ENCODE data around the gene BAZ2B.

BAZ2B gene

DNA sequence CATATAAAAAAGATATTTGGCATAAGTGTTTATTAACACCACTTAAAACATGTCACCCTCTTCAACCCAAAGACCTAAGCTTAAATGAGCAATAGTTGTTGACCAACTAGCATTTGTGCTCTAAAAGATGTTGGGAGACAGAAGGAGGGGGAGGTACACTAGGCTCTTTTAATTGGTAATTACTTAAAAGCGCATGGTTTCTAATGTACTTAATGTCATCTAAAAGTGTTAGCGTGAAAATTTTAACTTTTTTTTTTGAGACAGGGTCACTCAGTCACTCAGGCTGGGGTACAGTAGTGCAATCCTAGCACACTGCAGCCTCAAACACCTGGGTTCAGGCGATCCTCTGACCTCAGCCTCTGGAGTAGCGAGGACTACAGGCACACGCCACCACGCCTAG is 335.3 kb downstream of the BAZ2B start:
- TF ChIP-seq, protein P1, sequence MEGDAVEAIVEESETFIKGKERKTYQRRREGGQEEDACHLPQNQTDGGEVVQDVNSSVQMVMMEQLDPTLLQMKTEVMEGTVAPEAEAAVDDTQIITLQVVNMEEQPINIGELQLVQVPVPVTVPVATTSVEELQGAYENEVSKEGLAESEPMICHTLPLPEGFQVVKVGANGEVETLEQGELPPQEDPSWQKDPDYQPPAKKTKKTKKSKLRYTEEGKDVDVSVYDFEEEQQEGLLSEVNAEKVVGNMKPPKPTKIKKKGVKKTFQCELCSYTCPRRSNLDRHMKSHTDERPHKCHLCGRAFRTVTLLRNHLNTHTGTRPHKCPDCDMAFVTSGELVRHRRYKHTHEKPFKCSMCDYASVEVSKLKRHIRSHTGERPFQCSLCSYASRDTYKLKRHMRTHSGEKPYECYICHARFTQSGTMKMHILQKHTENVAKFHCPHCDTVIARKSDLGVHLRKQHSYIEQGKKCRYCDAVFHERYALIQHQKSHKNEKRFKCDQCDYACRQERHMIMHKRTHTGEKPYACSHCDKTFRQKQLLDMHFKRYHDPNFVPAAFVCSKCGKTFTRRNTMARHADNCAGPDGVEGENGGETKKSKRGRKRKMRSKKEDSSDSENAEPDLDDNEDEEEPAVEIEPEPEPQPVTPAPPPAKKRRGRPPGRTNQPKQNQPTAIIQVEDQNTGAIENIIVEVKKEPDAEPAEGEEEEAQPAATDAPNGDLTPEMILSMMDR (IDR thresholded peaks at IDR 0.05; ENCODE audit: control insufficient read depth, insufficient read depth, low read depth, low read length, missing control alignments): no peak
- DNase-seq (ENCODE audit: low read depth): no peak
- no peak overlapping the region for H3K4me3 ChIP-seq (ENCODE audit: control insufficient read depth, low read depth, low read length)

DNA sequence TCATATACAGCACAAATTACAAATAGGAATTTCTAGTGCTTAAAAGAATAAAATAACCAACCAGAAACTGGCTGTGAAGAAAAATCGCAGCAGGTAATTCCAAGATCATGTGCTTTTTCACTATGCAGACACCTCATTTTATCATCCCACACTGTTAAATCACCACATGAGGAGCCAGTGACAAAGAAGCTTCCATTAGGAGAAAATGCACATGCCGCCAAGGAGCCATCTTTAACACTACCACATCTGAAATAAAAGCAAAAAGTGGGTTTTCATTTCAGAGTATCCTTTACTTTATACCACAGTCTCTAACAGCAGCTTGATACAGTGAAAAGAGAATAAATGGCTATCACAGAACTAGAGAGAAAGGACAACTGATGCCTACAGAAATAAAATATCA is 336.6 kb downstream of the BAZ2B start:
- no peak for DNase-seq (ENCODE audit: low read depth)
- no peak overlapping the region for H3K4me3 ChIP-seq (ENCODE audit: control insufficient read depth, low read depth, low read length)
- TF ChIP-seq, protein P1 (IDR thresholded peaks at IDR 0.05; ENCODE audit: control insufficient read depth, insufficient read depth, low read depth, low read length, missing control alignments): no peak

DNA sequence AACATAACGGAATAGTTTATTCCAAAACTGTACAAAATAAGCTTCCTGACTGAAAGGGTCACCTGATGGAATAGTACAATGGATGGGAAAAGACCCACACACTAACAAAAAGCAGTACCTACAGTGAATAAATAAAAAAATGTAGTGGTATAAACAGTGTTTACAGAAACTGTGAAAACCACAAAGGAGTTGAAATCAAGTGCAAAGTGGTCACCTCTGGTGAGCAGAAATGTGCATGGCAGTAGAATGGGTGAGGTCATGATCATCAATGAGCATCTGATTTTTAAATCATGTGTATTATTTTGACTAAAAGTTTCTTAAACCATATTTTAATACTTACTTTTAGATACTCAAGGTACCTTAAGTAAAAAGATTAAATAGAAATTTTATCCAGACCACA is 341.2 kb downstream of the BAZ2B start:
- no peak for DNase-seq (ENCODE audit: low read depth)
- H3K4me3 ChIP-seq (ENCODE audit: control insufficient read depth, low read depth, low read length): no peak overlapping the region
- TF ChIP-seq, protein P1 (IDR thresholded peaks at IDR 0.05; ENCODE audit: control insufficient read depth, insufficient read depth, low read depth, low read length, missing control alignments): no peak

DNA sequence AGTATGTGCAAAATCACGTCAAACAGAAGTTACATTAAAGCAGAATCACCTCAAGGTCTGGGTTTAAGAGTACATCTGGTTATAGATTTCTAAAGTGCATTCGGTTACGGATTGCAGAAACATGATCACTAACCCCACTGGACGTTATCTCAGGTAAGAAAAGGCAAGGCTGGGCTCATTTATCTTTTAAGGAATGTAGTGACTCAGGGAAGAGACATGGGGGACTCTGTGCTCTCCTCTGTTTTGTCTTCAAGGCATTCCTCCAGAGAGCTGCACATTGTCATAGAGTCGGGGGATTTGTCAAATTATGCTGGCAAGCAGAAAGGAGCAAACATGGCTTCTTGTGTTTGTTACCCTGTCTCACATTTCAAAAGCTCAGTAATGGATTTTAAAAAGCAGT is 344.2 kb downstream of the BAZ2B start:
- TF ChIP-seq, protein P1 (IDR thresholded peaks at IDR 0.05; ENCODE audit: control insufficient read depth, insufficient read depth, low read depth, low read length, missing control alignments): no peak
- no peak overlapping the region for H3K4me3 ChIP-seq (ENCODE audit: control insufficient read depth, low read depth, low read length)
- no peak for DNase-seq (ENCODE audit: low read depth)

DNA sequence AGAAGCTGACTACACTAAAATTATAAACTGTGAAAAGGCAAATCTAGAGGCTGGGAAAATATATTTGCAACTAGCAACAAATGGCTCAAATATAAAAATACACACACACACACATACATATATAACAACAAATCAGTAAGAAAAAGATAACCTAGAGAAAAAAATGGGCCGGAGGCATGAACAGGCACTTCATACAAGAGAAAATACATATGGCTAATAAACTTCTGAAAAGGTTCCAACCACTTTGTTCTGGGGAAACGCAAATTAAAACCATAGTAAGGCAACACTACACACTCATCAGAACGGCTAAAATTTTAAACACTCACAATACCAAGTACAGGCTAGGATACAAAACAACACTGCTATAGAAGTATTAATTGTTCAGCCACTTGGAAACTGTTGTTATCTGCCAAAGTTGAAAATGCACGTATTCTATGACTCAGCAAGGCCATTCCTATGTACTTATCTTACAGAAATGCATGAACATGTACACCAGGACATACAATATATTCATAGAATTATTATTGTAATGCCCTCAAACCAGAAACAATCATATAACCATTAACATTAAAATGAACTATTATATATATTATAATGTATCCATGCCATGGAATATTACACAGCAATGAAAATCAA is 345.5 kb downstream of the BAZ2B start:
- no peak for DNase-seq (ENCODE audit: low read depth)
- TF ChIP-seq, protein P1 (IDR thresholded peaks at IDR 0.05; ENCODE audit: control insufficient read depth, insufficient read depth, low read depth, low read length, missing control alignments): no peak
- no peak overlapping the region for H3K4me3 ChIP-seq (ENCODE audit: control insufficient read depth, low read depth, low read length)

Measured in AG09309 (cell line).